Measurements from ENCODE around the gene DNASE1L1.

Gene DNASE1L1

GRCh38 chrX:154403858-154404257, 5.2 kb downstream of the DNASE1L1 start:
- Histone ChIP-seq H3K27ac (ENCODE audit: low read length) (no peak overlapping the region), H3K79me2 (ENCODE audit: insufficient read depth, low read length) (peaks cover 11% of the 10 kb centered on the region), H3K4me3 (ENCODE audit: low read depth in 1 of 2, low read length in 2 of 2) (no peak overlapping the region), H2AFZ (ENCODE audit: low read depth, low read length) (no peak overlapping the region), H4K20me1 (ENCODE audit: insufficient read depth, low read length) (peaks cover 20% of the 10 kb centered on the region), H3K9me3 (ENCODE audit: insufficient read depth, low read length, severe bottlenecking) (no peaks in the 10 kb centered on the region), H3K4me1 (ENCODE audit: insufficient read depth, low read length) (peaks cover 14% of the 10 kb centered on the region), H3K4me2 (ENCODE audit: insufficient read depth, low read length) (no peak overlapping the region), H3K36me3 (ENCODE audit: insufficient read depth, low read length) (peaks cover 25% of the 10 kb centered on the region), H3K9ac (ENCODE audit: low read depth, low read length) (no peak overlapping the region), H3K27me3 (ENCODE audit: insufficient read depth, low read length, poor library complexity) (no peaks in the 10 kb centered on the region)
- no peak for TF ChIP-seq EZH2 (IDR thresholded peaks at IDR 0.05; ENCODE audit: borderline replicate concordance, low read depth, low read length, severe bottlenecking)
- TF ChIP-seq, protein P1, sequence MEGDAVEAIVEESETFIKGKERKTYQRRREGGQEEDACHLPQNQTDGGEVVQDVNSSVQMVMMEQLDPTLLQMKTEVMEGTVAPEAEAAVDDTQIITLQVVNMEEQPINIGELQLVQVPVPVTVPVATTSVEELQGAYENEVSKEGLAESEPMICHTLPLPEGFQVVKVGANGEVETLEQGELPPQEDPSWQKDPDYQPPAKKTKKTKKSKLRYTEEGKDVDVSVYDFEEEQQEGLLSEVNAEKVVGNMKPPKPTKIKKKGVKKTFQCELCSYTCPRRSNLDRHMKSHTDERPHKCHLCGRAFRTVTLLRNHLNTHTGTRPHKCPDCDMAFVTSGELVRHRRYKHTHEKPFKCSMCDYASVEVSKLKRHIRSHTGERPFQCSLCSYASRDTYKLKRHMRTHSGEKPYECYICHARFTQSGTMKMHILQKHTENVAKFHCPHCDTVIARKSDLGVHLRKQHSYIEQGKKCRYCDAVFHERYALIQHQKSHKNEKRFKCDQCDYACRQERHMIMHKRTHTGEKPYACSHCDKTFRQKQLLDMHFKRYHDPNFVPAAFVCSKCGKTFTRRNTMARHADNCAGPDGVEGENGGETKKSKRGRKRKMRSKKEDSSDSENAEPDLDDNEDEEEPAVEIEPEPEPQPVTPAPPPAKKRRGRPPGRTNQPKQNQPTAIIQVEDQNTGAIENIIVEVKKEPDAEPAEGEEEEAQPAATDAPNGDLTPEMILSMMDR (IDR thresholded peaks at IDR 0.05; ENCODE audit: borderline replicate concordance, extremely low read depth, low read length, poor library complexity, severe bottlenecking), result no peak
- DNase-seq, result no peak
- no peak for ATAC-seq (ENCODE audit: insufficient read depth, low read depth)

- Histone ChIP-seq H3K27ac (ENCODE audit: low read length) (no peak overlapping the region), H3K27me3 (ENCODE audit: insufficient read depth, low read length, poor library complexity) (no peaks in the 10 kb centered on the region), H3K4me1 (ENCODE audit: insufficient read depth, low read length) (peaks cover 14% of the 10 kb centered on the region), H3K4me3 (ENCODE audit: low read depth in 1 of 2, low read length in 2 of 2) (no peak overlapping the region), H3K9me3 (ENCODE audit: insufficient read depth, low read length, severe bottlenecking) (no peaks in the 10 kb centered on the region), H3K4me2 (ENCODE audit: insufficient read depth, low read length) (no peak overlapping the region), H3K79me2 (ENCODE audit: insufficient read depth, low read length) (peaks cover 18% of the 10 kb centered on the region), H2AFZ (ENCODE audit: low read depth, low read length) (no peak overlapping the region), H3K9ac (ENCODE audit: low read depth, low read length) (no peak overlapping the region), H4K20me1 (ENCODE audit: insufficient read depth, low read length) (peaks cover 21% of the 10 kb centered on the region), H3K36me3 (ENCODE audit: insufficient read depth, low read length) (peaks cover 29% of the 10 kb centered on the region)
- no peak for DNase-seq
- TF ChIP-seq, protein P1 (IDR thresholded peaks at IDR 0.05; ENCODE audit: borderline replicate concordance, extremely low read depth, low read length, poor library complexity, severe bottlenecking), result no peak
- no peak for TF ChIP-seq EZH2 (IDR thresholded peaks at IDR 0.05; ENCODE audit: borderline replicate concordance, low read depth, low read length, severe bottlenecking)
- ATAC-seq (ENCODE audit: insufficient read depth, low read depth), result no peak
These were observed 5.9 kb downstream of the DNASE1L1 start for GRCh38 chrX:154403192-154403591.

DNA sequence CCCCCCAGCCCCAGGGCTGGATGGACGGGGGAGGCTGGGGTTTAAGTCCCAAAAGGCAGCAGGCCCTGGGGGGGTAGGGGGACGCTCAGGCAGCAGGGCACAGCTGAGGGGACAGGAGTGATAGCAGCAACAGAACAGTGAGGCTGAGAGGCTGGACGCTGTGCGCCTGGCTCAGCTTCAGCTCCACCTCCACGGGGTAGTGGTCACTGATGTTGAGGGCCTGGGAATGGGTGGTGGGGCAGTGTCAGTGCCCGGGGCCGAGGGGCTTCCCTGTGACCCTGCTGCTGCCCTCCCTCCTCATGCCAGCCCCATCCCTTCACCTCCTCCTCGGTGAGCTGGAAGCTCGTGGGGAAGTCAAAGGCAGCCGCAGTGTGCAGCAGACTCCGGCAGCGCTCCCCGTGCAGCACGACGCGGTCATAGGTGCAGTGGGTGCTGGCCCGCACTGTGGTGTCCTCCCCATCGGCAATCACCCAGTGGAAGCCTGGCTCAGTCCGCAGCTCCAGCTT, 6.4 kb downstream of the DNASE1L1 start:
- peaks cover 22% of the 10 kb centered on the region for H3K79me2 ChIP-seq (ENCODE audit: insufficient read depth, low read length)
- ATAC-seq (ENCODE audit: insufficient read depth, low read depth) (no peak), DNase-seq (no peak)
- no peak overlapping the region for H2AFZ ChIP-seq (ENCODE audit: low read depth, low read length)
- TF ChIP-seq EZH2 (IDR thresholded peaks at IDR 0.05; ENCODE audit: borderline replicate concordance, low read depth, low read length, severe bottlenecking), result no peak
- TF ChIP-seq, protein P1 (IDR thresholded peaks at IDR 0.05; ENCODE audit: borderline replicate concordance, extremely low read depth, low read length, poor library complexity, severe bottlenecking), result no peak
- peaks cover 29% of the 10 kb centered on the region for H3K36me3 ChIP-seq (ENCODE audit: insufficient read depth, low read length)
- no peaks in the 10 kb centered on the region for H3K27me3 ChIP-seq (ENCODE audit: insufficient read depth, low read length, poor library complexity)
- H3K9me3 ChIP-seq (ENCODE audit: insufficient read depth, low read length, severe bottlenecking), result no peaks in the 10 kb centered on the region
- H4K20me1 ChIP-seq (ENCODE audit: insufficient read depth, low read length), result peaks cover 21% of the 10 kb centered on the region
- H3K4me2 ChIP-seq (ENCODE audit: insufficient read depth, low read length), result no peak overlapping the region
- H3K9ac ChIP-seq (ENCODE audit: low read depth, low read length), result no peak overlapping the region
- no peak overlapping the region for H3K27ac ChIP-seq (ENCODE audit: low read length)
- peaks cover 14% of the 10 kb centered on the region for H3K4me1 ChIP-seq (ENCODE audit: insufficient read depth, low read length)
- no peak overlapping the region for H3K4me3 ChIP-seq (ENCODE audit: low read depth in 1 of 2, low read length in 2 of 2)

All from DND-41 (cell line).